Esophagus muscularis mucosa (tissue), 4 donors: ENCODE measurements around the gene ATXN10. TPM values are rescaled to one million over a fixed set of nuclear protein-coding genes. Genes with fewer than 3 reads are reported as not detected.
A peak's percentile ranks its signal among the peaks of the same experiment; 100 is the strongest.
"Not testable (repeated sequence)": the region's sequence is repeated elsewhere in the genome, so short reads cannot be mapped to it uniquely, and the experiment has no call there.

ENCODE experiments used
- DNase-seq: peaks from one replicate; pipeline ENCODE4 v3.0.0-alpha.2; 2017; ENCODE audit errors: extremely low spot score
- H3K27ac ChIP-seq, 4 donors: fragments of 200-600 bp; sonication (generic); replicated peaks in 1 of 4; 1 replicate in 3 of 4; 2 replicates in 1 of 4; pipeline ENCODE4 v1.5.1; 2016 to 2019; ENCODE audit warnings: mild to moderate bottlenecking in 1 of 4
- H3K27me3 ChIP-seq, 4 donors: fragments of 200-600 bp; sonication (generic); one replicate each; pipeline versions ENCODE4 v1.5.1 to v1.6.0; 2016 to 2019
- H3K36me3 ChIP-seq, 4 donors: fragments of 200-600 bp; sonication (generic); one replicate each; pipeline ENCODE4 v1.5.1; 2016 to 2019
- H3K4me1 ChIP-seq, 4 donors: fragments of 200-600 bp; sonication (generic); one replicate each; pipeline ENCODE4 v1.5.1; 2016 to 2019
- H3K4me3 ChIP-seq, 4 donors: fragments of 200-600 bp; sonication (generic); 1 replicate in 2 of 4; 2 replicates in 2 of 4; pipeline ENCODE4 v1.5.1; 2016 to 2019; ENCODE audit warnings: mild to moderate bottlenecking in 4 of 4, moderate library complexity in 1 of 4
- H3K9me3 ChIP-seq, 4 donors: fragments of 200-600 bp; sonication (generic); 1 replicate in 3 of 4; 2 replicates in 1 of 4; pipeline ENCODE4 v1.5.1; 2016 to 2019
- CTCF ChIP-seq, 3 experiments: fragments of 200-600 bp in 2 of 3; fragments of 450-650 bp in 1 of 3; sonication (generic) in 2 of 3; IDR thresholded peaks; one replicate each; pipeline ENCODE4 v1.5.1; 2017 to 2019; ENCODE audit warnings: antibody characterized with exemption in 3 of 3, mild to moderate bottlenecking in 2 of 3, moderate library complexity in 1 of 3
- EP300 ChIP-seq: sonication (generic); formaldehyde crosslinking; IDR thresholded peaks from one replicate; pipeline ENCODE4 v1.6.1; 2017; ENCODE audit warnings: antibody characterized with exemption
- POLR2A ChIP-seq: fragments of 450-650 bp; IDR thresholded peaks from one replicate; pipeline ENCODE4 v1.6.1; 2017; ENCODE audit warnings: antibody characterized with exemption, moderate library complexity, mild to moderate bottlenecking, low read depth
- POLR2AphosphoS5 ChIP-seq, 2 donors: sonication (generic); formaldehyde crosslinking; IDR thresholded peaks; one replicate each; pipeline ENCODE4 v1.6.1; 2017; ENCODE audit warnings: antibody characterized with exemption in 2 of 2
- whole genome bisulfite sequencing: methylation state at CpG from one replicate; pipeline ENCODE4 v1.1.5; 2018; 5-methylcytosine and 5-hydroxymethylcytosine counted together
- intact Hi-C: fragments of 100-400 bp; cut with DNase I; formaldehyde crosslinking; loops from one replicate; pipeline ENCODE4 v1.15.1; 2023
- total RNA-seq, 4 donors: library from RNA; depleted of rRNA; stranded (reverse); fragments of >200 nt; gene quantifications; one replicate each; pipeline versions ENCODE4 v1.1.0 to v1.2.1, GENCODE V29; 2016

Gene ATXN10
- total RNA-seq, 4 donors from 2014 or later, result 67.5 to 126 (median 91.2) TPM

GRCh38 chr22:45667486-45667885 lies 4.1 kb upstream of the ATXN10 start:
- H3K4me1 ChIP-seq, result peaks cover 8 to 14% (median 13%) of the 10 kb centered on the region in 4 donors
- no peaks in the 10 kb centered on the region for H3K36me3 ChIP-seq
- no peak overlapping the region for H3K4me3 ChIP-seq
- H3K27ac ChIP-seq, result no peak overlapping the region
- TF ChIP-seq EP300, result no peak
- TF ChIP-seq POLR2AphosphoS5 (IDR thresholded peaks at IDR 0.05), result no peak
- no peak for TF ChIP-seq POLR2A
- no peak for TF ChIP-seq CTCF (IDR thresholded peaks at IDR 0.05)
- 87% methylated on average over 5 of the region's 5 CpGs for WGBS
- intact Hi-C loops, result no loop called here
- no peaks in the 10 kb centered on the region for H3K27me3 ChIP-seq
- H3K9me3 ChIP-seq, result peaks cover 0 to 15% (median 9%) of the 10 kb centered on the region in 4 donors
- DNase-seq, result no peak

GRCh38 chr22:45670363-45670762 lies 1.3 kb upstream of the ATXN10 start:
- H3K4me3 ChIP-seq, H3K9me3 ChIP-seq, H3K36me3 ChIP-seq, intact Hi-C loops, H3K27ac ChIP-seq, DNase-seq, H3K27me3 ChIP-seq: not testable (repeated sequence)
- WGBS, result 93% methylated on average over 2 of the region's 2 CpGs
- peaks cover 23 to 42% (median 41%) of the 10 kb centered on the region in 4 donors for H3K4me1 ChIP-seq

GRCh38 chr22:45670981-45671782 lies 452 bp upstream of the ATXN10 start:
- H3K36me3 ChIP-seq, result no peaks in the 10 kb centered on the region
- H3K9me3 ChIP-seq, result peaks cover 0 to 1% (median 0%) of the 10 kb centered on the region in 4 donors
- no peaks in the 10 kb centered on the region for H3K27me3 ChIP-seq
- no peak for TF ChIP-seq CTCF (IDR thresholded peaks at IDR 0.05)
- TF ChIP-seq POLR2A, result no peak
- no peak for TF ChIP-seq POLR2AphosphoS5 (IDR thresholded peaks at IDR 0.05)
- TF ChIP-seq EP300, result no peak
- H3K4me1 ChIP-seq, result peaks cover 23 to 50% (median 49%) of the 10 kb centered on the region in 4 donors
- peak overlapping the region; percentile 83 to 94 (median 88) for H3K4me3 ChIP-seq
- H3K27ac ChIP-seq, result peak overlapping the region; percentile 83 to 88 (median 86)
- WGBS, result 33% methylated on average over 4 of the region's 32 CpGs
- no peak for DNase-seq
- intact Hi-C loops, result no loop called here

- Histone ChIP-seq H3K36me3 (no peaks in the 10 kb centered on the region), H3K27ac (peak overlapping the region; percentile 83 to 88 (median 86)), H3K27me3 (no peaks in the 10 kb centered on the region), H3K4me3 (peak overlapping the region; percentile 83 to 94 (median 88)), H3K9me3 (no peaks in the 10 kb centered on the region), H3K4me1 (peaks cover 23 to 64% (median 61%) of the 10 kb centered on the region in 4 donors)
- no peak for TF ChIP-seq CTCF (IDR thresholded peaks at IDR 0.05)
- TF ChIP-seq POLR2AphosphoS5 (IDR thresholded peaks at IDR 0.05), result no peak
- TF ChIP-seq POLR2A, result no peak
- no peak for TF ChIP-seq EP300
- intact Hi-C loops, result no loop called here
- WGBS, result 43% methylated on average over 6 of the region's 14 CpGs
- DNase-seq, result no peak
Measured at GRCh38 chr22:45672564-45673481, 1.2 kb downstream of the ATXN10 start.
